Chondrocyte (in vitro differentiated cells): ENCODE measurements around the gene BMP7. TPM values are rescaled to one million over a fixed set of nuclear protein-coding genes. Genes with fewer than 3 reads are reported as not detected.

Experiments
- DNase-seq: peaks from one replicate; pipeline ENCODE4 v3.0.0; 2021; ENCODE audit warnings: mixed read lengths, low spot score
- H3K27ac Mint-ChIP-seq: one replicate; pipeline ENCODE4 v1.8.0; 2021; ENCODE audit warnings: mild to moderate bottlenecking, moderate library complexity, mixed read lengths; ENCODE audit not compliant: unreplicated experiment
- H3K27me3 Mint-ChIP-seq: 2 replicates; pipeline ENCODE4 v1.8.0; 2021; ENCODE audit warnings: low read depth, mixed read lengths
- H3K36me3 Mint-ChIP-seq: 2 replicates; pipeline ENCODE4 v1.8.0; 2021; ENCODE audit warnings: low read depth, mixed read lengths
- H3K4me1 Mint-ChIP-seq: 2 replicates; pipeline ENCODE4 v1.8.0; 2021; ENCODE audit warnings: low read depth, mild to moderate bottlenecking, mixed read lengths
- H3K4me3 Mint-ChIP-seq: one replicate; pipeline ENCODE4 v1.8.0; 2021; ENCODE audit warnings: mild to moderate bottlenecking, moderate library complexity, mixed read lengths; ENCODE audit not compliant: unreplicated experiment
- H3K9me3 Mint-ChIP-seq: 2 replicates; pipeline ENCODE4 v1.8.0; 2021; ENCODE audit warnings: low read depth, mixed read lengths
- CTCF ChIP-seq: fragments of 200-600 bp; sonication (generic); IDR thresholded peaks from 2 replicates; pipeline ENCODE4 v1.5.0; 2021; ENCODE audit warnings: antibody characterized with exemption, mild to moderate bottlenecking, moderate library complexity
- total RNA-seq: library from RNA; stranded (reverse); gene quantifications from 3 replicates; pipeline ENCODE4 v1.2.1, GENCODE V29; 2021

The BMP7 gene
- total RNA-seq, 1 donor from 2014 or later: not detected

- no peak for DNase-seq
- TF ChIP-seq CTCF: no peak
- Mint-ChIP-seq H3K27ac (no peak overlapping the region), H3K9me3 (peaks cover 6% of the 10 kb centered on the region), H3K27me3 (peaks cover 21% of the 10 kb centered on the region), H3K4me3 (no peak overlapping the region), H3K4me1 (peaks cover 4% of the 10 kb centered on the region), H3K36me3 (peaks cover 4% of the 10 kb centered on the region)
These were observed 63.2 kb downstream of the BMP7 start for GRCh38 chr20:57203204-57203603.

- no peak overlapping the region for H3K27ac Mint-ChIP-seq
- no peak for DNase-seq
- H3K27me3 Mint-ChIP-seq: peaks cover 26% of the 10 kb centered on the region
- H3K9me3 Mint-ChIP-seq: peaks cover 6% of the 10 kb centered on the region
- H3K4me3 Mint-ChIP-seq: no peak overlapping the region
- no peak for TF ChIP-seq CTCF
- H3K4me1 Mint-ChIP-seq: peaks cover 4% of the 10 kb centered on the region
- peaks cover 4% of the 10 kb centered on the region for H3K36me3 Mint-ChIP-seq
These were observed 64.1 kb downstream of the BMP7 start for GRCh38 chr20:57202309-57202708.

GRCh38 chr20:57200882-57201695 is 65.4 kb downstream of the BMP7 start:
- H3K27ac Mint-ChIP-seq: no peak overlapping the region

GRCh38 chr20:57199656-57200405 is 66.6 kb downstream of the BMP7 start:
- Mint-ChIP-seq H3K36me3 (no peaks in the 10 kb centered on the region), H3K27me3 (peaks cover 26% of the 10 kb centered on the region), H3K4me1 (no peaks in the 10 kb centered on the region), H3K27ac (no peak overlapping the region), H3K9me3 (no peaks in the 10 kb centered on the region), H3K4me3 (no peak overlapping the region)
- TF ChIP-seq CTCF: no peak
- DNase-seq: no peak

More at GRCh38 chr20:57200882-57201695, 65.4 kb downstream of the BMP7 start:
- H3K4me1 Mint-ChIP-seq: peaks cover 4% of the 10 kb centered on the region
- TF ChIP-seq CTCF: no peak
- H3K36me3 Mint-ChIP-seq: no peaks in the 10 kb centered on the region
- DNase-seq: no peak
- H3K4me3 Mint-ChIP-seq: no peak overlapping the region
- peaks cover 26% of the 10 kb centered on the region for H3K27me3 Mint-ChIP-seq
- no peaks in the 10 kb centered on the region for H3K9me3 Mint-ChIP-seq

- Mint-ChIP-seq H3K27me3 (peaks cover 25% of the 10 kb centered on the region), H3K4me3 (no peak overlapping the region), H3K27ac (no peak overlapping the region), H3K36me3 (no peaks in the 10 kb centered on the region), H3K4me1 (no peaks in the 10 kb centered on the region), H3K9me3 (no peaks in the 10 kb centered on the region)
- TF ChIP-seq CTCF: no peak
- no peak for DNase-seq
These were observed 68.0 kb downstream of the BMP7 start for GRCh38 chr20:57198132-57199072.
